OCI-LY3 (cell line): ENCODE data around the gene HIVEP3.

Source experiments
- H2AFZ ChIP-seq: fragments of 200-600, 300-600 bp; shearing (Covaris generic); 2 replicates; pipeline ENCODE4 v1.6.0; 2014; ENCODE audit warnings: antibody characterized with exemption, low read depth, low read length
- H3K27ac ChIP-seq: fragments of 200-600, 300-600 bp; sonication (generic); 2 replicates; pipeline ENCODE4 v1.5.1; 2014; ENCODE audit warnings: mild to moderate bottlenecking, low read length, moderate library complexity, mixed read lengths
- H3K27me3 ChIP-seq: fragments of 200-600, 300-600 bp; sonication (generic); 2 replicates; pipeline ENCODE4 v1.6.1; 2014; ENCODE audit warnings: low read depth, low read length, mixed read lengths
- H3K36me3 ChIP-seq: fragments of 200-600, 300-600 bp; sonication (generic); replicated peaks from 2 replicates; pipeline ENCODE3; 2014; ENCODE audit warnings: low read depth, low read length, mixed read lengths
- H3K4me1 ChIP-seq: fragments of 300-600, 200-600 bp; sonication (generic); 2 replicates; pipeline ENCODE4 v1.6.1; 2014; ENCODE audit warnings: low read length, mixed read lengths
- H3K4me2 ChIP-seq: fragments of 200-600, 300-600 bp; sonication (generic); 2 replicates; pipeline ENCODE4 v1.6.1; 2014; ENCODE audit warnings: low read length, mixed read lengths
- H3K4me3 ChIP-seq: fragments of 300-600, 200-600 bp; sonication (generic); 2 replicates; pipeline ENCODE4 v1.5.1; 2014; ENCODE audit warnings: antibody characterized with exemption, mild to moderate bottlenecking, low read length, moderate library complexity
- H3K79me2 ChIP-seq: fragments of 300-600, 200-600 bp; shearing (Covaris generic); 2 replicates; pipeline ENCODE4 v1.6.1; 2014; ENCODE audit warnings: mild to moderate bottlenecking, low read length, mixed read lengths
- H3K9ac ChIP-seq: fragments of 300-600, 200-600 bp; shearing (Covaris generic); 2 replicates; pipeline ENCODE4 v1.6.0; 2014; ENCODE audit warnings: mild to moderate bottlenecking, low read length, moderate library complexity
- H3K9me3 ChIP-seq: fragments of 200-600, 300-600 bp; shearing (Covaris generic); 2 replicates; pipeline ENCODE4 v1.6.1; 2014; ENCODE audit warnings: low read length, mixed read lengths; ENCODE audit not compliant: insufficient read depth
- H4K20me1 ChIP-seq: fragments of 200-600, 300-600 bp; sonication (generic); 2 replicates; pipeline ENCODE4 v1.6.1; 2016; ENCODE audit warnings: low read length, mixed read lengths; ENCODE audit not compliant: insufficient read depth
- EZH2phosphoT487 ChIP-seq: fragments of 200-600 bp; shearing (Covaris generic); IDR thresholded peaks from 2 replicates; pipeline ENCODE4 v1.6.1; 2018; ENCODE audit warnings: antibody characterized with exemption, mixed run types, low read depth
- TF ChIP-seq, protein P1 (sequence below): fragments of 200-600, 300-600 bp; sonication (generic); IDR thresholded peaks from 2 replicates; pipeline ENCODE4 v1.5.1; 2014; ENCODE audit warnings: antibody characterized with exemption, low read length, low read depth

The HIVEP3 gene

DNA sequence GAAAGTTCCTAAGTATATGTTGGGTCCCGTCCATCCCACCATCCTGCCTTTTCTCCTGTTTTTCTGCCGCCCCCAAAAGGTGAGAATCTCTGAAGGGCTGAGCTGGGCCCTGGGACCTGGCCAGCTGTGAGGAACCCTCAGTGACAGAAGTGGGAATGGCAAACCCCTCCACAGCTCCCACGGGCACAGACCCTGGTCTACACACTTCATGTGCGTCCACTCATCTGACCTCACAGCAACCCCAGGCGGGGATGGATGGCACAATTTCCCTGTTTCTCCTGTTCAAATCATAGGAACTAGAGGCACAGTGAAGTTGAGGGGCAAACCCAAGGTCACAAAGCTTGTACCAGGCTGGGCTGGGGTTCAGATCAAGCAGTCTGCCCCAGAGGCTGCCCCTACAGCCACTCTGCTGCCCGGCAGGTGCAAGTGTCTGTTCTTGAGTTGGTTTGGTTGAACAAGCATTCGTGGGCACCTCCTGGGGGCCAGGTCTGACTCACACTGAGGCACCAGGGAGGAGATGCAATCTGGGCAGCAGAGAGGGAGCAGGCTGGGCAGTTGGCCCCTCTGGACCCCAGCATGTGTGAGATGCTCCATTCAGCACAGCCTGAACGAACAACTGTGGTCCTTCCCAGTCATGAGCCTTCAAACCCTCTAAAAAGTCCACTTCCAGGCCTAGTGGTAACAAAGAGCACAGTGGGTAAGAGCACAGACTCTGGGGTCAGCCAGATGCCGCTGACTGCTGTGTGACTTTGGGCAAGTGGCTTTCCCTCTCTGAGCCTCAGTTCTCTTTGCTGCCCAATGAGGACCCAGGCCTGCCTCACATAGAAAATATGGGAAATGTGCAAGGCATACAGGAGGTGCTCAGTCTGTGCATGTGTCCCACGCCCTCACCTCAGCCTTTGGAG lies 438.3 kb downstream of the HIVEP3 start:
- Histone ChIP-seq H3K9me3 (no peaks in the 10 kb centered on the region), H4K20me1 (no peaks in the 10 kb centered on the region), H3K27ac (no peak overlapping the region), H3K4me1 (peaks cover 38% of the 10 kb centered on the region), H3K9ac (no peak overlapping the region), H3K4me2 (no peak overlapping the region), H3K4me3 (no peak overlapping the region), H3K79me2 (no peaks in the 10 kb centered on the region), H3K27me3 (no peaks in the 10 kb centered on the region), H3K36me3 (no peaks in the 10 kb centered on the region), H2AFZ (no peak overlapping the region)
- no peak for TF ChIP-seq EZH2phosphoT487
- TF ChIP-seq, protein P1, sequence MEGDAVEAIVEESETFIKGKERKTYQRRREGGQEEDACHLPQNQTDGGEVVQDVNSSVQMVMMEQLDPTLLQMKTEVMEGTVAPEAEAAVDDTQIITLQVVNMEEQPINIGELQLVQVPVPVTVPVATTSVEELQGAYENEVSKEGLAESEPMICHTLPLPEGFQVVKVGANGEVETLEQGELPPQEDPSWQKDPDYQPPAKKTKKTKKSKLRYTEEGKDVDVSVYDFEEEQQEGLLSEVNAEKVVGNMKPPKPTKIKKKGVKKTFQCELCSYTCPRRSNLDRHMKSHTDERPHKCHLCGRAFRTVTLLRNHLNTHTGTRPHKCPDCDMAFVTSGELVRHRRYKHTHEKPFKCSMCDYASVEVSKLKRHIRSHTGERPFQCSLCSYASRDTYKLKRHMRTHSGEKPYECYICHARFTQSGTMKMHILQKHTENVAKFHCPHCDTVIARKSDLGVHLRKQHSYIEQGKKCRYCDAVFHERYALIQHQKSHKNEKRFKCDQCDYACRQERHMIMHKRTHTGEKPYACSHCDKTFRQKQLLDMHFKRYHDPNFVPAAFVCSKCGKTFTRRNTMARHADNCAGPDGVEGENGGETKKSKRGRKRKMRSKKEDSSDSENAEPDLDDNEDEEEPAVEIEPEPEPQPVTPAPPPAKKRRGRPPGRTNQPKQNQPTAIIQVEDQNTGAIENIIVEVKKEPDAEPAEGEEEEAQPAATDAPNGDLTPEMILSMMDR, result no peak

DNA sequence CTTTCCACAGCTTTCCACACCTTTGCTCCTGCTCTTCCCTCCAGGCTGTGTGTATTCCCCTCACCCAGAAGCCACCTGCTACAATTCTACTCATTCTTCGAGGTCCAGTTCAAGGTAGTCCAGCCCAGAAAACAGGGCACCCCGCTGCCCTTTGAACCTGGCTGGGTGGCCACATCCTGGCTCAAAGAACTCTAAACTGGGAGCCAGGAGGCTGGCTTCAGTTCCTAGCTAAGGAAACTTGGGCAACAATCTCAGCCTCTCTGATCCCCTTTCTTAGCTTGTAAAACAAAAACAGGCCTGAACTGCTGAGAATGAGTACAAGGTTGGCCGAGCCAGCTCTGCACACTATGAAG lies 438.9 kb downstream of the HIVEP3 start:
- Histone ChIP-seq H4K20me1 (no peaks in the 10 kb centered on the region), H3K27me3 (no peaks in the 10 kb centered on the region), H3K9me3 (no peaks in the 10 kb centered on the region), H3K36me3 (no peaks in the 10 kb centered on the region), H3K4me2 (no peak overlapping the region), H3K4me3 (no peak overlapping the region), H3K27ac (no peak overlapping the region), H2AFZ (no peak overlapping the region), H3K9ac (no peak overlapping the region), H3K79me2 (no peaks in the 10 kb centered on the region), H3K4me1 (peaks cover 31% of the 10 kb centered on the region)
- TF ChIP-seq, protein P1, result no peak
- TF ChIP-seq EZH2phosphoT487, result no peak

DNA sequence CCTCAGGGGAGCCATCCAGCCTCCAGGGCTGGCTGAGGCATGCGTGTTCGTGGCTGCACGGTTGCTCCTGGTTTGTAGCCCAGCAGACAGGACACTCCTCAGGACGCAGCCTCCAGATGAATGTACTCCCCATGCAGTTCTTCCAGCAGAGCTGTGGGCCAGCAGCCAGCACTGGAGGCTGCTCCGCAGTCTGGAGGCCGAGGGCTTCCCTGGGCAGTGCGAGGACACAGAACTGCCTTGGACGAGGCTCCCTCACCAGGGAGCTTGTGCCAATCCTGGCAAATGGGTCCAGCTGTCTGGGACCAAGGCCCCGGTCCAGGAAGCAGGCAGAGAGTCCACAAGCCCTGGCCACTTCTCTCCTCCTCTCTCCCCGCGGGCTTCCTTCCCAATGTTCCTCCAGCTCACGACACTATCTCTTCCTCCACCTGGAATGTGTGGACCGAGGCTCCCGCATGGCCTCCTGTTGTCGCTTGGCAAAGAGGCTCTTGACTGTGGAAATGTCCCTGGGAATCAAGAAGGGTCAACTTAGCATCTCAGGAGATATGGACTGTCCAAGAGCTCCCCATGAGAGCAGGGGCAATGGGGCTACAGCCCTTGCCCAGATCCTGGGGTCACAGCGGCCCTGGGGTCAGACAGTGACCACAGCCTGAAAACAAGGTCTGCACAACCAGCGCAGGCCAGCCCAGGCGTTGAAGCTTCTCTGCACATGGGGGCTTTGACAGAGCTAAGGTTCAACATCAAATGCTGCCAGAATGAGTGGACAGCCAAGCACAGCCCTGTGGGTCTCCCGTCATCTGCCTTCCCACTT lies 439.5 kb downstream of the HIVEP3 start:
- Histone ChIP-seq H3K9me3 (no peaks in the 10 kb centered on the region), H3K79me2 (no peaks in the 10 kb centered on the region), H3K27ac (no peak overlapping the region), H2AFZ (no peak overlapping the region), H3K27me3 (no peaks in the 10 kb centered on the region), H4K20me1 (no peaks in the 10 kb centered on the region), H3K4me1 (peaks cover 26% of the 10 kb centered on the region), H3K4me3 (no peak overlapping the region), H3K36me3 (no peaks in the 10 kb centered on the region), H3K9ac (no peak overlapping the region), H3K4me2 (no peak overlapping the region)
- TF ChIP-seq EZH2phosphoT487, result no peak
- TF ChIP-seq, protein P1, result no peak

DNA sequence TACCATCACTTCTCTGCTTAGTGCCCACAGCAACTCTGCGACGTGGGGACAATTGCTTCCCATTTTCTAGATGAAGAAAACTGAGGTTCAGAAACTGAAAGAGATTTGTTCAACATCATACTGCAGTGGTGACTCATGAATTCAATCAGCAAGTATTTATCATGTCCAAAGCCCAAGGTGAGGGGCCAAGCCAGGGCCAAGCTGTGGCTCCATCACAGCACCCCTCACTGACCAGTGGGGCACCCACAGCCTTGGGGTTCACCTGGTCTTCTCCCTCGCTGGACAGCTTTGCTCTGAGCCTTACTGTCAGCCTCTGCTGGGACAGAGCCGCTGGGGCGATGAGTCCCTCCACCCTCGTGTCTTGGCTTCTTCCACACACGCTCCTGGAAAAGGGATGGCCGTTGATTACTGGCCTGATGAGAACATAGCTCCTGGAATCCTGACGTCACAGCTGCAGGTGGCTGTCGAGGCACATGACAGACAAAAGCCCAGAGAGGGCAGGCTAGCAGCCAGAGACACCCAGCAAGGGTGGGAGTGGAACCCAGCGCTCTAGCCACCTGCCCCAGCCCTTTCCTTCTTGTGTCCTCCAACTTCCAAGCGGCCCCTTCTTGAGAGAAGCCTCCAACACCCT lies 440.5 kb downstream of the HIVEP3 start:
- no peaks in the 10 kb centered on the region for H3K79me2 ChIP-seq
- H2AFZ ChIP-seq, result no peak overlapping the region
- no peaks in the 10 kb centered on the region for H3K36me3 ChIP-seq
- no peak overlapping the region for H3K9ac ChIP-seq
- H3K27ac ChIP-seq, result no peak overlapping the region
- no peak for TF ChIP-seq EZH2phosphoT487
- TF ChIP-seq, protein P1, result no peak
- peaks cover 22% of the 10 kb centered on the region for H3K4me1 ChIP-seq
- no peaks in the 10 kb centered on the region for H3K9me3 ChIP-seq
- H4K20me1 ChIP-seq, result no peaks in the 10 kb centered on the region
- no peaks in the 10 kb centered on the region for H3K27me3 ChIP-seq
- no peak overlapping the region for H3K4me2 ChIP-seq
- H3K4me3 ChIP-seq, result no peak overlapping the region
